OCI-M2 (cell line): Measurements from ENCODE around the gene TMED7.

ENCODE experiments used
- DNase-seq: peaks from one replicate; lab custom pipeline; 2025; ENCODE audit not compliant: unreplicated experiment; lab: John Stamatoyannopoulos, UW

TMED7 gene

DNA sequence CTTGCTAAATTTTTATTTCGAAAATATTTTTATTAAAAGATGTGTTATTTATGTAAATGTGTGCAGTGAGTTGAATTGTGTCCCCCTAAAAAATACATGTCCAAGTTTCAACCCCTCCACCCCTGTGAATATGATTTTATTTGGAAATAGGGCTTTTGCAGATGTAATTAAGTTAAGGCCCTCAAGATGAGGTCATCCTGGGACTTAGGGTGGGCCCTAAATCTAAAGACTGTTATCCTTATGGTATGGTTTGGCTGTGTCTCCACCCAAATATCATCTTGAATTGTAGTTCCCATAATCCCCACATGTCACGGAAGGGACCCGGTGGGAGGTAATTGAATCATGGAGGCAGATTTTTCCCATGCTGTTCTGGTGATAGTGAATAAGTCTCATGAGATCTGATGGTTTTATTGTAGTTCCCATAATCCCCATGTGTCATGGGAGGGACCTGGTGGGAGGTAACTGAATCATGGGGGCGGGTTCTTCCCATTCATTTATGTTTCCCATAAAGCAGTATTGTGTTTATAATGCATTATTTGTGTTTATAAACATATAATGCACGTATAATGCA lies 1.5 kb upstream of the TMED7 start:
- no peak for DNase-seq

DNA sequence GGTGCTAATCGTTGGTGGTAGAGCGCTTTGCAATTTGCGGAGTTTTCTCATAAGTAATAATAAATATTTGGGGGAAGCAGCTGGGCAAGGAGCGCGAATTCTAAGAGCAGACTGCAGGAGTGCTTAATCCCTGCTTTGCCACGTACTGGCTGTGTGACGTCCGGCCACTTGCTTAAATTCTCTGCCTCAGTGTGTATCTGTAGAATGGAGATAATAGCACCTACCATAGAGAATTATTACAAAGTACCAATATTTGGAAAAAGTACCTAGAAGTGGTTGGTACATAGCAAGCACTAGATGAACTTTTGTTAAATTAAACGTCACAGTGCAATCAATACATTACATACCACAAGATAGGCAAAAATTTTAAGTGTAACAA lies 598 bp upstream of the TMED7 start:
- DNase-seq, result no peak

DNA sequence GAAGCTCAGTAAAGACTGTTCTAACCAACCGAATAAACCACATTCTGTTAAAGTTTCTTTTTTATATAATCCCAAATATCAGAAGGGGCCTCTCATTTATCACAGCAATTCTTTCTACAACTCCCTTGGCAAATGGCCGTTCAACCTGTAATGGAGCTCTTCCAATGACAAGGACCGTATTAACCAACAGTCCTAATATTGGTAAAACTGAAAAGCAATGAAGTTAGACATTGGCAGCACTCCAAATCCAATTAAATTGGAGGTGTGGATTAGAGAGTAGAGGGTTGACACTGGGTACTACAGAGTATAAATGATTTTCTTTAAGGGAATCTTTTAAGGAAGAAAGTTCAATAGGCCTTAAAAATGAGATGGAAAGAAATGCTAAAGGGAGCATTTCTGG lies 842 bp downstream of the TMED7 start:
- no peak for DNase-seq

DNA sequence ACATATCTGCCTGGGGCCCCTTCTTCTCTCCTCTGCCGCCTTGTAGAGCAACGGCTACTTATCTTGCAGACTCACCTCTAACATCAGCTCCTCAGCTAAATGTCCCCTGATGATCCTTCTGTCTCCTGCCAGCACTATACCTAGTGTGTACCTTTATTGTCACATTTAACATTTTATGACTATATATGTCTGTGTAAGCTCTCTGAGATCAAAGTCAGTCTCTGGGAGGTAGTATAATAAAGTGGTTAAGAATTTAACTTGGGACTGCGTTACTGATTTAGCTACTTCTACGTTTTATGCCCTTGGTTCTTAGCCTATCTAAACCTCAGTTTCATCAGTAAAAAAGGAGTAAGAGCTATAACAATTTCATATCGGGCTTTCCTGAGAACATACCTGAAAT lies 2.2 kb downstream of the TMED7 start:
- DNase-seq, result no peak

DNA sequence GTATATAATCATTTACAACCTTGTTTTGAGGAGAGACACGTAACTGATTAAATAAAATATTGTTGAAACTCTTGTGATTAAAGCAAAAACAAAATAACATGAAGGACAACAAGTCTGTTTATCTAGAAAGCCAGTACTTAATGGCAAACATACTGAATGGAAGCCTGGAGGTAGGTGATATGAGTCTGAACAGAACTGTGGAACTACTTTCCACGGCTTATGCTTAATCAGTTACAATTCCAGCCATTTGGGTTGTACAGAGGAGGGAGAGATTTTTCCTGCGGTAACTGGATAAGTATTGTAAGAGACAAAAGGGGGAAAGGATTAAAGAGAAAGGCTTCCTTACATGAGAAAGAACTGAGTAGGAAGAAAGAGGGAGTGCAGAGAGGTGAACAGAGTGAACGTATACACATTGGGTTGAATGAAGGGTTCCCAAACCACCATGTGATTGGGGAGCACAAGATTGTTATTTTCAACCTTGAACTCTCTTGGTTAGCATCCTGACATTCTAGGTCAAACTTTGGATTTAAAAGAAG lies 4.4 kb downstream of the TMED7 start:
- no peak for DNase-seq

DNA sequence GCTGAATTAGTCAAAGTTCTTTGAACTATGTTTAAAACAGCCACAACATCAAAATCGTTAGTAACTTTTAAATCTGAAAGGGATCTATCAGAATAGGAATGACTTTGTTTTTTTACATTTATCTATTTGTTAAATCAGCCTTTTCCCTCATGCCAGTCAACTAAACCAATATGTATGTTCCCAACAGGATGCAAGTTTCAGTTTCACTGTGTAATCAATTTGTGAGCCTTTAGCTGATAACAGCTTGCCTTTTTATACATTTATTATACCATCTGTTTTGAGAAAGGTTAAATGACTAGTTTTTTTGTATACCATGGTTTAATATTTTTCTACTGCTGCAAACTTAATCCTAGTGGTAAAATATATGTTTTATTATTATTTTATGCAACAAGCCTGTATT lies 8.9 kb downstream of the TMED7 start:
- DNase-seq, result no peak

DNA sequence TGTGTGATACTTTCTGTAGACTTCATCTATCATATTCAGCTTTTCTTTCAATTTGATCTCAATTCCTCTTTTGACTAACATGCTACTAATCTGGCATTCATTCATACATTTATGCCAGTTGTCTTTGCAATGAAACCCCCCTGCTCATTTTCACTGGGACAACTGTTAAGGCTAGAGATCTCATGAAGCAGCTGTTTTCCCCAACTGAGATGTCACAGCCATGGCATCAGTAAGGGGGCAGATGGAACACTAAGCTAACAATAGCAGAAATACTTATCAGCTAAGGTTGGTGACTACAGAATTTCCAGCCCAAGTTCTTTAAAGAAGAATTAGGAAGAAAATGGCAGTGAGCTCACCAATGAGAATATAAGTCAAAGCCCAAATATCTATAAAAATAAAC lies 9.4 kb downstream of the TMED7 start:
- no peak for DNase-seq

DNA sequence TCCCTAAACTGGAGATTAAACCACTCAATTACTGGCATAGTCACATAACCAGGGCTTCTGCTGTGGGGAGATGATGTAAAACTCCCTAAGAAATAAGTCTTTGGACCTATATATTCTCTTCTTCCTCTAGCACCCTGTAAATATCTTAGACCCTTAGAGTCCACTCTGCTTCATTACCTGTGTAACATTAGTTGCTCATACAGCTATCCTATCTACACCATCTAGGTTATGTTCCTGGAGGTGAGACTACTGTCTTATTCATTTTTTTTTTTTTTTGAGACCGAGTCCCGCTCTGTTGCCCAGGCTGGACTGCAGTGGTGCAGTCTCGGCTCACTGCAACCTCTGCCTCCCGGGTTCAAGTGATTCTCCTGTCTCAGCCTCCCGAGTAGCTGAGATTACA lies 14.0 kb downstream of the TMED7 start:
- no peak for DNase-seq

DNA sequence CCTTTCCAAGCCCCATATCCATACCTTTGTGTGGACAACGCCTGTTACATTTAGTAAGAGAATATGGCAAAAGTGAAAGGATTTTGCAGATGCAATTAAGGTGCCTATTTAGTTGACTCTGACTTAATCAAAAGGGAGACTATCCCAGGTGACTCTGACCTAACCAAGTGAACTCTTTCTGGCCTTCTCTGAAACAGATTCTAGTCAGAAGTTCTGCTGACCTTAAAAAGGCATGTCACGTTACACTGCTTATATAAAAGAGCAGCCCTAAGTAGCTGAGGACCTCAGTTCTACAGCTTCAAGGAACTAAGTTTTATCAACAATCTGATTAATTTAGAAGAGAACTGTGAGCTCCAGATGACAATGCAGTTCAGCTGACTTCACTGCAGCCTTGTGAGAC lies 17.9 kb downstream of the TMED7 start:
- DNase-seq, result no peak

DNA sequence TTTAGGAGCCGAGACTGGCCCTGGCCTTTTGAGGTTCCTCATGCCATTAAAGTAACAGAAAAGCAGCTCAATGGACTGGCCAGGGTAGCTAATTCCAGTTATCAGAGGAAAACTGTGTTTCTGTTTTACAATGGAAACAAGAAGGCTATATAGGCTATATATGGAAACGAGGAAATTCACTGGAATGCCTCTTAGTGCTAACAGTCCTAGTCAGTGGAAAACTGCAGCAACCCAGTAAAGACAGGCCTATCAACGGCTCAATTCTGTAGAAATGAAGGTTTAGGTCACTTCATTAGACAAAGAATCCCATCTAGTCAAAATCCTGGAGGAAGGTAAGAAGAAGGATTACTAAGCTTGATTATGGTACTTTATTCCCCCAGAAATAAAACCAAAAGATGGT lies 20.4 kb downstream of the TMED7 start:
- DNase-seq, result no peak

DNA sequence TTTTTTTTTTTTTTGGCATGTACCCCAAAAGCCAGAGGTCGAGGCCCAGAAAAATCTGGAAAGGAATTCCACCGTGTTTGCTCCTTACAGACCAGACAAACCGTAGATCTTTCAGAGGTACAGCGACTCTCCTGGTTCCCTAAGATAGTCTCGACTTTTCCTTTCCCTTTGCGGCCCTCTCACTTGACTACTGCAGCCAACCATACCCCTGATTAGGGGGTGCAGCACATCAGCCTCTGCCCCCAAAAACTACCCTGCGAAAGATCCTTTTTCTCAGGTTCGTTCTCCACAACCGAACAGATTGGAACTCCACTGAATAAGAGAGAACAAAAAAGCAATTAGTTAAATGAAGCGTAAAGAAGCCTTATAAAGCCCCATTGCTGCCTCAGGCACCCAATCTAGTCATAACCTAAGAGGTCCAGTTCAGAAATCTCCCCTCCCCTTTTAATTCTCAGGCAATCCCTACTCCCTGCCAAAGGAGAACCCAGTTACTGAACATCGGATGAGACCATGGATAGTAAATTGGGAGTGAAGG lies 23.2 kb downstream of the TMED7 start:
- DNase-seq, result no peak

DNA sequence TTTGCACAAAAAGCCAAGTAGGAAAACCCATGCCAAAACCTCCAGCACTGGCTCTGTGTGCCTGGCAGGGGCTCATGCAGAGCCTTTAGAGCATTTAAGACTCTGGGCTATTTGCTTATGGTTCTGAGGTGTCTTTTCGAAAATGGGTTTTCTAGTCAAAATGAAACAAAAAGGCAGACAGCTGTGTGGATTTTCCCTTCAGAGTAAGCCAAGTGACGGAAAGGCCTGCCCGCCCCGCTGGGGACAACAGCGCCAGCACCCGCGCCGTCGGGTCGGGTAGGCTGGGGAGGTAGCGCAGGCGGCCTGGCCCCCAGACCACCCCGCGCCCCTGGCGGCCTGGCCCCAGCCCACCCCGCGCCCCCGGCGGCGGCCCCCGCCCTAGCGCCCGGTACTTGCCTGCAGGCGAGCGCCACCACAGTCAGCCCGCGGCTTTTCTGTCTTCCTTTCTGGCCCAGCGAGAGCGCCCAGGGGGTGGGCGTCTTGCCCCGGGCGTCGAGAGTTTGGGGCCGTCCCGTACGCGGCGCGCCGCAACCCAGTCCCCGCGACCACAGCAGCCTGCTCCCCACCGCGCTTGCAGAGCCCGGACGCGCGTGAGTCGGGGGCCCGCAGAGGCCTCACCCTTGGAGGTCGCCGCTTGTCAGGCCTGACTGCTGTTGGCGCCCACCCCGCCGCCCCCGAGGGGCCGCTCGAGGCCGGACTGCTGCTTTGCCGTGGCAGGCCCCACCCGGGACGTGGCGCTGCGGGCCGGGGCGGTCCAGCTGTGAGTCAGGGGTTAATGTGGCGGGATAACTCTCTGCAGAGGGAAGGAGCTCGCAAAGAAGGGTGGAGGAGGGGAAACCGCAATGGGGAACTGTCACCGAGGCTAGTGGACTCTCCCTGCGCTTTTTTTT lies 23.9 kb downstream of the TMED7 start, which contains the start of gene TICAM2:
Gene TICAM2, minus strand, starts transcription at position 779 of the 890 bp plus-strand sequence. CDS start 21,223 bp downstream, outside the sequence.
- no peak for DNase-seq

DNA sequence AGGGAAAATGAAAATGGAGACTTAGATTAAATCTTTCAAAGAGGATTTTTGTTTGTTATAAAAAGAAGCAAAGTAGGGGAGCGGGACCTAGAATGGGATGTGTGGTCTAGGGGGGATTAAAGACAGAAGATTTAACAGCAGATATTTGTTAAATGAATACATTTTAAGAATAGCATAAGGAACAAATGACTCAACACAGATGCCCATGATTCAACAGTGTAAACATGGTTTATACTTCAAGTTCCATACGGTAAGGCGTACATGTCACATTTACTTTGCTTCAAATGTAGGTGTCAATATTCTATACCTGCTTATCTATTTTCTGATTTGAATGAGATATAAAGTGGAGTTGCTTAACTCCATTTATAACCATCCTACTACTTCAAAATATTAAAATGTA lies 25.1 kb downstream of the TMED7 start:
- DNase-seq, result no peak

DNA sequence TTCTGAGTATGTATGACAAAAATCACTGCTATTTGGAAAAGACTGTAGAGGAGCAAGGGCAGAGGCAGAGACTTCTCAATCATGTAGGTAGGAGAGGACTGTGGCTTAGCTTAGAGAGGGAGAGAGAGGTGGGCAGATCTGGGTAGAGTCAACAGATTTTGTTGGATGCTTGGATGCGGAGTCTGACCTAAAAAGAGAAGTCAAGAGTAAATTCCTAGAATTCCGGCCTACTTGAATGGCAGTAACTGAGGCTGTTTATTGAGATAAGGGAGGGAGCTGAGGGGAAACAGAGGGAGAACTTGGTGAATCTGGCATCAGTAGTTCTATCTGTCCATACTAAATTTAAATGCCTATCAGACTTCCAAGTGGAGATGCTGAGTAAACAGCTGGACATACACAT lies 25.9 kb downstream of the TMED7 start:
- no peak for DNase-seq

DNA sequence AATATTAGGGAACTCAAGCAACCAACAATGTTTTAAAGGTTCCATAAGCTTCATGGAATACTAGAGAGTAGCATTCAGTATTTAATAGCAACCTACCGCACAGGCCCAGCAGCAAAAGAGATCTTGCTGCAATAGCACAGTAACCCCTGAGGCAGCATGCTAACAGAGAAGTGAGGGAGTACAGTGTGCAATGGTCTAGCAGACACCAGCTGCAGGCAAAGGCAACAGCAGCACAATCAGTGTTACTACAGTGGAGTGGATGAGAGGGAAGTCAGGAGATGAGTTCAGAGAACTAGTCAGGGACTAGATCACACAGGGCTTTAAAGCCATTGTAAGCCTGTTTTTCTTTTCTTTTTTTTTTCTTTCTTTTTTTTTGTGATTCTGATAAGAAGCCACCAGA lies 26.3 kb downstream of the TMED7 start:
- no peak for DNase-seq

DNA sequence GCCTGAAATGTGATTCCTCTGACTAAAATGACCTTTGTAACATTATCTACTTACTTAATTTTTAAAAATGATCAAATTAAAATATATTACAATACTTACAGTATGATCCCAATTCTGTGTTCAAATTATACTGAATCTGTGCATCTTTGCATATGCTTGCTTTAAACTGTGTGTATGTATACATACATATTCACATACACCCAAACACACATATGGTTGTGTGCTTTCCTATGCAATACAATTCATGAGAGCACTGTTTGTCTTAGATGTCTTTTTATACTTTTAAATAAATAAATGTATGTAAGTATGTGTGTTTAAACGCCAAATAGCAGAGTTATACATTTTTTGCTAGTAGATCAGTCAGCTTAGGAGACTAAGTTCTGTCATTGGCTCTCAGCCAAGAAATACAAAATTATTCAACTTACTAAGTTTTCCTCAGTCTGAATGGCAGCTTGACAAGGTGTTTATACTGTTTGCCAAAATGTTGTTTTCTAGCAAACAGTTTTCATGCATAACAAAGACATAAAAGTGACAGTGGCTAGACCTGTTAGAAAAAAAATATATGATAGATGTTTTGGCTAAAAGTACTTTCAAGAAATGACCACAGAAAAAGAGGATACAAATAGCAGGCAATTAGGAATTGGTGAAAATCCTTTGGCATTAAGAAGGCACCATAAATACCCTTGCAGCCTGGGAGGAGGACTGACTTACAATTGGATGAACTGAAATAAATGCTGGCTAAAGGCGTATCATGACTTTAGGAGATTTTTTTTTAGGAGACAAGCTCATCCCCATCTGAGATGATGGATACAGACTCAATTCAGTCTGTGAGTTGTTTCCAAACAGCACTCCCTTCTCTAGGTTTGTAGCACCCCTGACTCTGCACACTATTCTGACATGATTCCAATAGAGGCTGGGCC lies 31.4 kb downstream of the TMED7 start:
- DNase-seq, result no peak

DNA sequence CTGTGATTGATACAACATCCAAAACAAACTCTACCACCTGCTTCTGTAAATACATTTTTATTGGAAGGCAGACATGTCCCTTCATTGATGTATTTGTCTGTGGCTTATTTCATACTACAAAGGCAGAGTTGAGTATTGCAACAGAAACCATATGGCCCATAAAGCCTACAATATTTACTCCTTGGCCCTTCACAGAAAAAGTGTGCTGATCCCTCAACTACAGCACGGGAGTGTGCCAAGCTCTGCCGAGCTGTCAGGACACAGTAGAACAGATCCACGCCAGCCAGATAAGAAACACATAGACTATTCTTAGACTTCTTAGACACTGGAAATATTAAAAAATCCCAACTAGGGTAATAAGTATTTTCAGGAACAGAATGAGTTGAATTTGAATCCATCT lies 36.8 kb downstream of the TMED7 start:
- DNase-seq, result no peak

DNA sequence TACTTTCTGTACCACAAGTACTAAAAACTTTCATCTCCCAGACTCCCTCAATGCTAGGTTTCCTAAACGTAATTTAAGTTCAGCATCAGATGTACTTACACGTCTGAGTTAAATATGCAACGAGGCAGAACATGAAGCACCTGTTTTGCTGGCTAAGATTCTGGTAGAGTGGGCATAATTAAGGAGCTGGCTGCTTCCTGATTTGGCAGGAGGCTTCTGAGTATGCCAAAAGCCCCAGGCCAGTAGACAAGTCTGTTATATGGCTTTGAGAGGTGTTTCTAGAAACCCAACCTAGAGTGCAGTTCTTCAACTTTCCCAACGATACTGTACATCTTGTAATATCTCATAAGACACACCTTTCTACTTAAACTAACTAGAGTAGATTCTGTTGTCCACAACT lies 37.2 kb downstream of the TMED7 start:
- DNase-seq, result no peak

DNA sequence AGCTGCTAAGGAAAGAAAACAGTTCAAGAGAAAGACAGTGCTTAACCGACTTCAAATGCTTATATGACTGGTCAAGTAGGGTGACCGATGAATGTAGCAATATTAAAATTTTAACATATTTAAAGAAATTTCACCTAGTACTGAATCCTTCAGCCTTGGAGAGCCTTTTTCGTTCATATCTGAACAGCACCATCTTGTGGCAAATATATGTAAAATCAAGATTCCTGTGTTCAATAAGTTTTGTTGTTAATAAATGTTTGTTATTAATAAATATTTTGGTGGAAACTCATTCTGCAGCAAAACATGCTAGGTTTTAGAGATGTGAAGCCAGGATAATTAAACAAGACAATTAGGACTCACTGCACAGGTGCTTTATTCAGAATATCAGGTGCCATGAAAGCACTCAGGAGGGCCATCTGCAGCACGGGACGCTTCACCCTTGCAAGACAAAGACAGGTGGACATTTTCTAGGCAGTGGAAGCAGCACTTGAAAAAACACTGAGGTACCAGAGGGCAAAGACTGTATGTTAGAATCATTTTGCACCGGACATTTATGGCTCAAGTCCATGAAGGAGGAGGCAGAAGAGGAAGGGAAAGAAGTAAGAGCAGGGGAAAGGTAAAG lies 39.2 kb downstream of the TMED7 start:
- no peak for DNase-seq

DNA sequence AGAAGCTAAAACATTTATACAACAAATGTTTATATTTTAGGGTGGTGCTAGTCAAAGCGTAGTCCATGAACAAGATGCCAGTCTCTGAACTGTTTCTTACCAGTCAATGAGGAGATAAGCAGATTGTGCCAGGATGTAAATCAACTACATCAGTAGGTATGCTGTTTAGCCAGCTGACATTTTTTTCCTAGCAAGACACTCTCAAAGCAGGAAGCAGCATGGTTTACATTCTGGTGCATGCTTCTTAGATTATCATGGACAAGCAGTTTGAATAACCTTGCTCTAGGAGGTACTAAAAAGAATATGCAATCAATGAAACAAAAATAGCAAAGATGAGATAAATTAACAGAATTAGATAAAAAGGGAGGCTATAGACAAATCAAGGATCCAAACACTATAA lies 40.6 kb downstream of the TMED7 start:
- DNase-seq, result no peak

DNA sequence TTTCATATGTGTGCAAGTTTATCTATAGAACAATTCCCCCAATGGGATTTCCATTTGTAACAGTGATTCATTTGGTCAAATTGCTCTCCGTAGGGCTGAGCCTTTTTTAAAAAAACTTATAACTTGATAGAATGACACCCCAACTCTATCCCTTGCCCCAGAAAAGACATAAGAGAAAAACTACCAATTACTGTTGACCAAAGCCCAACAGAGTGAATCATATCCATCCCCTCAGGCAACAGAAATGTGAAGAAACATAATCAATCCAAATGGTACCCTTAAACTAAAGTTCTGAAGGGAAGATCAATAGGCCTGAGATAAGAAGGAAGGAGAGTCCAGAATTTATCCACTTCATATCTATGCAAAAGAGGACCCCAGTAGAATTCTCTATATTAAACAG lies 41.3 kb downstream of the TMED7 start:
- DNase-seq, result no peak
